Measurements from ENCODE around the gene IQGAP2. TPM values are rescaled to one million over a fixed set of nuclear protein-coding genes. Genes with fewer than 3 reads are reported as not detected.

The IQGAP2 gene
- total and polyA plus RNA-seq, 2 donors (not counting 1 experiment from before 2014, with no cell fraction given) = 8.1 to 15.0 TPM

DNA sequence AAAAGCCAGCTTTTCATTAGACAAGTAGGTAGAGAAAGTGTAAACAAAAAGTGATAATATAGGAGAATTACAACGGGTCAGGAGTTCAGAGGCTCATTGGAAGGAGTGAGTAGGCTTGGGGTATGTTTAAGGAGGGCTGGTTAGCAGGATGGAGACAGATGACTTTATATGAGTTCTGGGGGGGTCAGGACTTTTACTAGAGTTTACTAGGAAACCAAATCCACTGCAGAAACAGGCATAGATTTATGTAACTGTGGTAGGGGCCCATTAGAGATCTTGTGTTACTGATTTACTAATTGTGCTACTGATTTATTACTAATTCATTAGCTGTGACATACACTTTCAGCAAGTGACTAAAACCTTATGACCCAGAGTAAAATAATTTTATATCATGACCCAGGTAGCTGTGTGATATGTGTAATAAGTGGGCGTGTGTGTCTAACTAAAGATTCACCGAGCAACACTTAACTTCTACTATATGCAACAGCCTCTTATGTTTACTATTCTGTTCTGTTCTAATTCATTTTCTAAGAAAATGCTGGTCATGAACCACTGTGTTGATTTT is 73.5 kb downstream of the IQGAP2 start:
- intact Hi-C loops (cut with micrococcal nuclease) = no loop called here
- H3K4me1 Mint-ChIP-seq = peaks cover 14% of the 10 kb centered on the region
- ATAC-seq (ENCODE audit: low read depth) (no peak), DNase-seq (no peak)
- H3K27ac ChIP-seq (ENCODE audit: low read length in 2 of 2) = no peak overlapping the region
- no peaks in the 10 kb centered on the region for H3K9me3 Mint-ChIP-seq (ENCODE audit: insufficient read depth)
- H3K4me3 Mint-ChIP-seq = no peak overlapping the region
- H3K79me2 ChIP-seq (ENCODE audit: control insufficient read depth, insufficient read depth, low read length) = peaks cover 7% of the 10 kb centered on the region
- no peak overlapping the region for H3K27ac Mint-ChIP-seq
- H3K9me3 ChIP-seq (ENCODE audit: control extremely low read depth in 1 of 3, control insufficient read depth in 2 of 3, insufficient read depth in 1 of 3, low read length in 2 of 3) = no peaks in the 10 kb centered on the region
- no peaks in the 10 kb centered on the region for H3K36me3 ChIP-seq (replicated peaks in 1 of 2; ENCODE audit: control extremely low read depth in 1 of 2, control insufficient read depth in 1 of 2, extremely low read depth in 1 of 2, insufficient read depth in 2 of 2, low read length in 1 of 2)
- TF ChIP-seq, protein P1, sequence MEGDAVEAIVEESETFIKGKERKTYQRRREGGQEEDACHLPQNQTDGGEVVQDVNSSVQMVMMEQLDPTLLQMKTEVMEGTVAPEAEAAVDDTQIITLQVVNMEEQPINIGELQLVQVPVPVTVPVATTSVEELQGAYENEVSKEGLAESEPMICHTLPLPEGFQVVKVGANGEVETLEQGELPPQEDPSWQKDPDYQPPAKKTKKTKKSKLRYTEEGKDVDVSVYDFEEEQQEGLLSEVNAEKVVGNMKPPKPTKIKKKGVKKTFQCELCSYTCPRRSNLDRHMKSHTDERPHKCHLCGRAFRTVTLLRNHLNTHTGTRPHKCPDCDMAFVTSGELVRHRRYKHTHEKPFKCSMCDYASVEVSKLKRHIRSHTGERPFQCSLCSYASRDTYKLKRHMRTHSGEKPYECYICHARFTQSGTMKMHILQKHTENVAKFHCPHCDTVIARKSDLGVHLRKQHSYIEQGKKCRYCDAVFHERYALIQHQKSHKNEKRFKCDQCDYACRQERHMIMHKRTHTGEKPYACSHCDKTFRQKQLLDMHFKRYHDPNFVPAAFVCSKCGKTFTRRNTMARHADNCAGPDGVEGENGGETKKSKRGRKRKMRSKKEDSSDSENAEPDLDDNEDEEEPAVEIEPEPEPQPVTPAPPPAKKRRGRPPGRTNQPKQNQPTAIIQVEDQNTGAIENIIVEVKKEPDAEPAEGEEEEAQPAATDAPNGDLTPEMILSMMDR (IDR thresholded peaks at IDR 0.05) = no peak
- no peak for TF ChIP-seq EZH2 (IDR thresholded peaks at IDR 0.05; ENCODE audit: borderline replicate concordance, insufficient read depth, low read depth, low read length, poor library complexity, severe bottlenecking)
- H3K27me3 Mint-ChIP-seq = no peaks in the 10 kb centered on the region
- H3K27me3 ChIP-seq (replicated peaks in 1 of 4; ENCODE audit: control extremely low read depth in 1 of 4, control insufficient read depth in 3 of 4, insufficient read depth in 4 of 4, low read length in 3 of 4) = no peaks in the 10 kb centered on the region
- no peaks in the 10 kb centered on the region for H4K20me1 ChIP-seq (ENCODE audit: control insufficient read depth, insufficient read depth, low read length, poor library complexity, severe bottlenecking)
- H3K4me2 ChIP-seq (replicated peaks; ENCODE audit: low read depth, low read length, poor library complexity, severe bottlenecking) = no peak overlapping the region
- peaks cover 5 to 8% of the 10 kb centered on the region in 2 donors for H3K4me1 ChIP-seq (ENCODE audit: control insufficient read depth in 2 of 2, insufficient read depth in 2 of 2, low read length in 2 of 2)
- ChIA-PET POLR2A (no interaction called here), CTCF (no interaction called here)
- WGBS (ENCODE audit: insufficient coverage) = 60% methylated on average over 1 of the region's 3 CpGs
- H3K4me3 ChIP-seq (ENCODE audit: control extremely low read depth in 1 of 5, extremely low read depth in 1 of 5, insufficient read depth in 1 of 5, low read depth in 2 of 5, low read length in 4 of 5) = no peak overlapping the region
- no peak overlapping the region for H2AFZ ChIP-seq (ENCODE audit: insufficient read depth, low read depth, low read length, poor library complexity, severe bottlenecking)
- H3K9ac ChIP-seq (ENCODE audit: low read length) = no peak overlapping the region

DNA sequence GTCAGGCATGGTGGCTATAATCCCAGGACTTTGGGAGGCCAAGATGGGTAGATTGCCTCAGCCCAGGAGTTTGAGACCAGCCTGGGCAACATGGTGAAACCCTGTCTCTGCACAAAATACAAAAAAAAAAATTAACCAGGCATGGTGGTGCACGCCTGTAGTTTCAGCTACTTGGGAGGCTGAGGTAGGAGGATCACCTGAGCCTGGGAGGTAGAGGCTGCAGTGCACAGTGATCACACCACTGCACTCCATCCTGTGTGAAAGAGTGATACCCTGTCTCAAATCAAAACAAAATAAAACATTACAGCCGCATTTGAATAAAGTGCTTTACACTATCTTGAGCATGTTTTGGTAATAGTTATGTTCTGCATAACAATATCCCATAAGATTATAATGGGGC is 74.0 kb downstream of the IQGAP2 start:
- Mint-ChIP-seq H3K4me3 (no peak overlapping the region), H3K4me1 (peaks cover 14% of the 10 kb centered on the region), H3K27ac (no peak overlapping the region), H3K9me3 (ENCODE audit: insufficient read depth) (no peaks in the 10 kb centered on the region), H3K27me3 (no peaks in the 10 kb centered on the region)
- H3K4me1 ChIP-seq (ENCODE audit: control insufficient read depth in 2 of 2, insufficient read depth in 2 of 2, low read length in 2 of 2) = peaks cover 5 to 8% of the 10 kb centered on the region in 2 donors
- H3K9me3 ChIP-seq (ENCODE audit: control extremely low read depth in 1 of 3, control insufficient read depth in 2 of 3, insufficient read depth in 1 of 3, low read length in 2 of 3) = no peaks in the 10 kb centered on the region
- no CpG with 5 or more reads among the region's 2 CpGs for WGBS (ENCODE audit: insufficient coverage)
- H3K27me3 ChIP-seq (replicated peaks in 1 of 4; ENCODE audit: control extremely low read depth in 1 of 4, control insufficient read depth in 3 of 4, insufficient read depth in 4 of 4, low read length in 3 of 4) = no peaks in the 10 kb centered on the region
- peaks cover 7% of the 10 kb centered on the region for H3K79me2 ChIP-seq (ENCODE audit: control insufficient read depth, insufficient read depth, low read length)
- no peak overlapping the region for H3K9ac ChIP-seq (ENCODE audit: low read length)
- no peak overlapping the region for H3K4me3 ChIP-seq (ENCODE audit: control extremely low read depth in 1 of 5, extremely low read depth in 1 of 5, insufficient read depth in 1 of 5, low read depth in 2 of 5, low read length in 4 of 5)
- no peak for DNase-seq
- H3K27ac ChIP-seq (ENCODE audit: low read length in 2 of 2) = no peak overlapping the region
- H3K4me2 ChIP-seq (replicated peaks; ENCODE audit: low read depth, low read length, poor library complexity, severe bottlenecking) = no peak overlapping the region
- no peaks in the 10 kb centered on the region for H3K36me3 ChIP-seq (replicated peaks in 1 of 2; ENCODE audit: control extremely low read depth in 1 of 2, control insufficient read depth in 1 of 2, extremely low read depth in 1 of 2, insufficient read depth in 2 of 2, low read length in 1 of 2)
- no peak for ATAC-seq (ENCODE audit: low read depth)
- TF ChIP-seq EZH2 (IDR thresholded peaks at IDR 0.05; ENCODE audit: borderline replicate concordance, insufficient read depth, low read depth, low read length, poor library complexity, severe bottlenecking) = no peak
- TF ChIP-seq, protein P1 (IDR thresholded peaks at IDR 0.05) = no peak
- H2AFZ ChIP-seq (ENCODE audit: insufficient read depth, low read depth, low read length, poor library complexity, severe bottlenecking) = no peak overlapping the region
- H4K20me1 ChIP-seq (ENCODE audit: control insufficient read depth, insufficient read depth, low read length, poor library complexity, severe bottlenecking) = no peaks in the 10 kb centered on the region
- intact Hi-C loops (cut with micrococcal nuclease) = no loop called here
- CTCF ChIA-PET = no interaction called here
- POLR2A ChIA-PET = no interaction called here
